GM12878 (cell line): ENCODE measurements around the gene PATJ. TPM values are rescaled to one million over a fixed set of nuclear protein-coding genes. Genes with fewer than 3 reads are reported as not detected.
A peak's percentile ranks its signal among the peaks of the same experiment; 100 is the strongest.
"Not testable (repeated sequence)": the region's sequence is repeated elsewhere in the genome, so short reads cannot be mapped to it uniquely, and the experiment has no call there.

ENCODE experiments used
- ATAC-seq: fragments of 200-7000 bp; cut with Tn5 transposase; 3 replicates; pipeline ENCODE4 v1.9.1; 2020; ENCODE audit warnings: mild to moderate bottlenecking, moderate library complexity
- BruUV-seq: library from RNA; stranded (reverse); fragments of 400-500 nt; replicated peaks from 2 replicates; lab custom pipeline; 2021; lab: Mats Ljungman, UMichigan
- CTCF ChIA-PET: fragments of 300-600 bp; sonication (Branson Sonifier 250); formaldehyde crosslinking; extraction: SDS; loops from one replicate; lab custom pipeline; 2021; ENCODE audit warnings: inconsistent platforms; lab: Yijun Ruan, JAX
- POLR2A ChIA-PET: fragments of 350-600 bp; formaldehyde crosslinking; extraction: SDS; loops from one replicate; lab custom pipeline; 2021; ENCODE audit warnings: inconsistent platforms; lab: Charles Lee
- RAD21 ChIA-PET: fragments of 300-600 bp; sonication (Branson Sonifier 250); formaldehyde crosslinking; loops from one replicate; lab custom pipeline; 2023; ENCODE audit warnings: antibody characterized with exemption; ENCODE audit not compliant: unreplicated experiment; lab: Charles Lee
- SMC1A ChIA-PET: fragments of 300-600 bp; sonication (Branson Sonifier 250); formaldehyde crosslinking; loops from one replicate; lab custom pipeline; 2023; ENCODE audit not compliant: unreplicated experiment, uncharacterized antibody; lab: Charles Lee
- DNase-seq: peaks from one replicate; pipeline ENCODE4 v3.0.0-alpha.2; 2011; ENCODE audit warnings: low read depth, low spot score
- FAIRE-seq: peaks from 3 replicates; lab custom pipeline; 2011; peaks lifted over from hg19 to GRCh38; lab: Jason Lieb, UNC
- H2AFZ ChIP-seq: 2 replicates; pipeline ENCODE4 v1.6.0; 2011; ENCODE audit warnings: low read depth, low read length, control low read depth; ENCODE audit not compliant: control insufficient read depth
- H3K27ac ChIP-seq: 2 replicates; pipeline ENCODE4 v1.5.1; 2011; ENCODE audit warnings: control low read depth; ENCODE audit not compliant: control insufficient read depth, insufficient read depth
- H3K27me3 ChIP-seq, 2 experiments: replicated peaks in 1 of 2; 2 replicates each; pipeline versions ENCODE4 v1.6.0 to v1.6.1; 2011; ENCODE audit warnings: low read length in 1 of 2; ENCODE audit not compliant: control insufficient read depth in 2 of 2, insufficient read depth in 2 of 2
- H3K36me3 ChIP-seq, 2 experiments: 2 replicates each; pipeline ENCODE4 v1.5.1; 2011; ENCODE audit warnings: low read length in 1 of 2; ENCODE audit not compliant: control insufficient read depth in 2 of 2, insufficient read depth in 2 of 2
- H3K4me1 ChIP-seq: 2 replicates; pipeline ENCODE4 v1.6.1; 2011; ENCODE audit warnings: mild to moderate bottlenecking, low read length, moderate library complexity, mixed read lengths; ENCODE audit not compliant: control insufficient read depth, insufficient read depth
- H3K4me2 ChIP-seq: 2 replicates; pipeline ENCODE4 v1.6.0; 2011; ENCODE audit warnings: control low read depth; ENCODE audit not compliant: control insufficient read depth, insufficient read depth
- H3K4me3 ChIP-seq: fragments of 200-600 bp; sonication (generic); 2 replicates; pipeline ENCODE4 v1.5.1; 2016
- H3K79me2 ChIP-seq: 2 replicates; pipeline ENCODE4 v1.6.0; 2011; ENCODE audit warnings: low read length; ENCODE audit not compliant: control insufficient read depth, insufficient read depth
- H3K9ac ChIP-seq: 2 replicates; pipeline ENCODE4 v1.8.0; 2011; ENCODE audit warnings: low read length, control low read depth, mixed read lengths; ENCODE audit not compliant: control insufficient read depth, insufficient read depth
- H3K9me3 ChIP-seq: replicated peaks from 3 replicates; pipeline ENCODE4 v1.5.1; 2011; ENCODE audit warnings: mild to moderate bottlenecking, low read length; ENCODE audit not compliant: control insufficient read depth, insufficient read depth
- H4K20me1 ChIP-seq: 2 replicates; pipeline ENCODE4 v1.6.0; 2011; ENCODE audit not compliant: control insufficient read depth, insufficient read depth
- BCL3 ChIP-seq: IDR thresholded peaks from 2 replicates; pipeline ENCODE4 v1.6.1; 2011; ENCODE audit warnings: borderline replicate concordance, low read depth, mild to moderate bottlenecking, moderate library complexity, low read length; ENCODE audit not compliant: insufficient read depth, poor library complexity, severe bottlenecking
- CHD2 ChIP-seq: IDR thresholded peaks from 2 replicates; pipeline ENCODE4 v1.6.1; 2011; ENCODE audit warnings: low read depth, low read length, improper control_type of control experiment, borderline replicate concordance
- CTCF ChIP-seq, 3 experiments: IDR thresholded peaks in 2 of 3; conservative IDR thresholded peaks in 1 of 3; 2 replicates each; pipeline ENCODE4 v1.5.1; 2011; ENCODE audit warnings: low read depth in 3 of 3, low read length in 3 of 3, mild to moderate bottlenecking in 3 of 3, control low read depth in 2 of 3, moderate library complexity in 2 of 3, inconsistent platforms in 1 of 3, mixed read lengths in 1 of 3; ENCODE audit not compliant: control insufficient read depth in 2 of 3, insufficient read depth in 1 of 3; ENCODE audit errors: extremely low read depth in 1 of 3
- NFYA ChIP-seq: IDR thresholded peaks from 2 replicates; pipeline ENCODE4 v1.6.1; 2011; ENCODE audit warnings: low read depth, mild to moderate bottlenecking, low read length, improper control_type of control experiment, borderline replicate concordance
- REST ChIP-seq: IDR thresholded peaks from 2 replicates; pipeline ENCODE4 v1.6.1; 2012; ENCODE audit warnings: mild to moderate bottlenecking, low read depth, low read length
- SP1 ChIP-seq: IDR thresholded peaks from one replicate; pipeline ENCODE4 v1.6.1; 2011; ENCODE audit warnings: low read depth, low read length
- WGBS: methylation state at CpG from one replicate; pipeline ENCODE4 v1.1.6; 2016; ENCODE audit warnings: low lambda C conversion rate; ENCODE audit not compliant: insufficient replicate concordance, insufficient coverage; ENCODE audit errors: missing lambda C conversion rate; 5-methylcytosine and 5-hydroxymethylcytosine counted together
- in situ Hi-C: fragments of 300-500 bp; cut with MboI; formaldehyde crosslinking; loops from 9 replicates; pipeline ENCODE4 v1.14.3; 2018; ENCODE audit warnings: mixed read lengths
- intact Hi-C: fragments of 100-400 bp; cut with micrococcal nuclease; formaldehyde crosslinking; loops from one replicate; pipeline ENCODE4 v1.14.2; 2022; ENCODE audit not compliant: unreplicated experiment
- polyA plus RNA-seq, 11 experiments: library from polyadenylated mRNA; depleted of rRNA in 4 of 11; unstranded in 6 of 11; stranded (reverse) in 5 of 11; fragments of >200 nt; fragmentation: Nextera tagmentation in 4 of 11; fragmentation: Illumina TruSeq in 1 of 11; extraction: Ambion mirVana in 4 of 11; extraction: Trizol in 1 of 11; gene quantifications; 1 replicate in 1 of 11; 2 replicates in 10 of 11; pipeline versions ENCODE4 v1.2.1 to v1.2.3, GENCODE V29; 2011 to 2016; ENCODE audit warnings: inconsistent platforms in 2 of 11, missing spikeins in 2 of 11, low read depth in 1 of 11
- total RNA-seq, 4 experiments: library from RNA; depleted of rRNA in 3 of 4; stranded (reverse); fragments of >200 nt in 3 of 4; fragmentation: Illumina TruSeq in 1 of 4; extraction: Trizol in 1 of 4; gene quantifications; 2 replicates each; pipeline versions ENCODE4 v1.2.1 to v1.2.3, GENCODE V29; 2013 to 2021

PATJ gene
- total and polyA plus RNA-seq, 10 of the 15 experiments (the other 5 are each of a cell fraction or from before 2014, with no cell fraction given) = 2.8 to 13.9 (median 6.9) TPM

- TF ChIP-seq BCL3 (no peak), REST (no peak), SP1 (no peak), CTCF (IDR thresholded peaks at IDR 0.05 in 2 of 3, conservative IDR thresholded peaks at IDR 0.05 in 1 of 3; ENCODE audit: control insufficient read depth in 2 of 3, extremely low read depth in 1 of 3, insufficient read depth in 1 of 3, low read depth in 3 of 3, low read length in 3 of 3) (no peak), NFYA (no peak), CHD2 (no peak)
Measured at GRCh38 chr1:61711969-61712368, 30.3 kb upstream of the PATJ start (continued).

GRCh38 chr1:61718996-61719663 lies 23.1 kb upstream of the PATJ start:
- H3K27ac ChIP-seq, intact Hi-C loops, RAD21 ChIA-PET, ATAC-seq, H2AFZ ChIP-seq, H3K36me3 ChIP-seq, CTCF ChIA-PET, BruUV-seq, SMC1A ChIA-PET, H3K9me3 ChIP-seq, DNase-seq, H3K4me1 ChIP-seq, FAIRE-seq, in situ Hi-C loops, H4K20me1 ChIP-seq, H3K27me3 ChIP-seq, POLR2A ChIA-PET, H3K9ac ChIP-seq, H3K4me3 ChIP-seq: not testable (repeated sequence)
- Histone ChIP-seq H3K4me2 (0 out of 2 replicates have a peak overlapping the region, but pooled peaks have one; percentile 3), H3K79me2 (peaks cover 14% of the 10 kb centered on the region)
- 97% methylated on average over 8 of the region's 8 CpGs for WGBS
